HEK293 (cell line): Measurements from ENCODE around the gene OGFOD3.

Source experiments
- GLIS2 ChIP-seq: fragments of 450-650 bp; formaldehyde crosslinking; IDR thresholded peaks from 2 replicates; pipeline ENCODE4 v1.5.1; 2016; ENCODE audit warnings: missing biosample characterization, missing genetic modification characterization
- KLF7 ChIP-seq: fragments of 450-650 bp; formaldehyde crosslinking; IDR thresholded peaks from 2 replicates; pipeline ENCODE4 v1.5.1; 2016; ENCODE audit warnings: missing biosample characterization, missing genetic modification characterization, borderline replicate concordance
- SALL2 ChIP-seq: fragments of 450-650 bp; formaldehyde crosslinking; IDR thresholded peaks from 2 replicates; pipeline ENCODE4 v1.5.0; 2017; ENCODE audit warnings: missing biosample characterization, mild to moderate bottlenecking, missing genetic modification characterization, borderline replicate concordance
- SCRT1 ChIP-seq: fragments of 450-650 bp; formaldehyde crosslinking; IDR thresholded peaks from 2 replicates; pipeline ENCODE4 v1.5.1; 2016; ENCODE audit warnings: missing biosample characterization, missing genetic modification characterization, borderline replicate concordance
- SCRT2 ChIP-seq: fragments of 450-650 bp; formaldehyde crosslinking; IDR thresholded peaks from 2 replicates; pipeline ENCODE4 v1.5.1; 2016; ENCODE audit warnings: missing biosample characterization, missing genetic modification characterization
- SETDB1 ChIP-seq: IDR thresholded peaks from one replicate; pipeline ENCODE4 v1.6.1; 2017; ENCODE audit warnings: mild to moderate bottlenecking, low read length, moderate library complexity, mixed read lengths; ENCODE audit not compliant: insufficient read length
- SP2 ChIP-seq: fragments of 450-650 bp; formaldehyde crosslinking; IDR thresholded peaks from 2 replicates; pipeline ENCODE4 v1.5.1; 2016; ENCODE audit warnings: missing biosample characterization, missing genetic modification characterization
- SP3 ChIP-seq: fragments of 450-650 bp; formaldehyde crosslinking; IDR thresholded peaks from 2 replicates; pipeline ENCODE4 v1.5.1; 2016; ENCODE audit warnings: missing biosample characterization, missing genetic modification characterization
- SP7 ChIP-seq: fragments of 450-650 bp; formaldehyde crosslinking; IDR thresholded peaks from 2 replicates; pipeline ENCODE4 v1.5.1; 2016; ENCODE audit warnings: missing biosample characterization, missing genetic modification characterization
- TCF7L2 ChIP-seq: IDR thresholded peaks from 2 replicates; pipeline ENCODE4 v1.6.1; 2011; ENCODE audit warnings: low read depth, mild to moderate bottlenecking, inconsistent platforms, low read length, moderate library complexity, borderline replicate concordance
- ZBTB48 ChIP-seq: fragments of 450-650 bp; formaldehyde crosslinking; IDR thresholded peaks from 2 replicates; pipeline ENCODE4 v1.5.1; 2016; ENCODE audit warnings: missing biosample characterization, missing genetic modification characterization
- ZBTB7A ChIP-seq: fragments of 450-650 bp; formaldehyde crosslinking; IDR thresholded peaks from 2 replicates; pipeline ENCODE4 v1.5.1; 2016; ENCODE audit warnings: low read depth, missing biosample characterization, missing genetic modification characterization
- ZBTB8A ChIP-seq: fragments of 450-650 bp; formaldehyde crosslinking; IDR thresholded peaks from 2 replicates; pipeline ENCODE4 v1.5.1; 2016; ENCODE audit warnings: missing biosample characterization, missing genetic modification characterization
- ZEB2 ChIP-seq: fragments of 450-650 bp; formaldehyde crosslinking; IDR thresholded peaks from 2 replicates; pipeline ENCODE4 v1.5.1; 2016; ENCODE audit warnings: missing biosample characterization, missing genetic modification characterization
- ZNF175 ChIP-seq: fragments of 450-650 bp; formaldehyde crosslinking; IDR thresholded peaks from 2 replicates; pipeline ENCODE4 v1.5.1; 2016; ENCODE audit warnings: missing biosample characterization, missing genetic modification characterization
- ZNF2 ChIP-seq: fragments of 450-650 bp; formaldehyde crosslinking; IDR thresholded peaks from 2 replicates; pipeline ENCODE4 v1.5.1; 2016; ENCODE audit warnings: missing biosample characterization, missing genetic modification characterization
- ZNF366 ChIP-seq: fragments of 450-650 bp; formaldehyde crosslinking; conservative IDR thresholded peaks from 2 replicates; pipeline ENCODE4 v1.5.1; 2016; ENCODE audit warnings: missing biosample characterization, missing genetic modification characterization
- ZNF37A ChIP-seq: fragments of 450-650 bp; IDR thresholded peaks from 2 replicates; pipeline ENCODE4 v1.5.1; 2018; ENCODE audit warnings: missing biosample characterization, missing genetic modification characterization
- ZNF391 ChIP-seq: fragments of 450-650 bp; formaldehyde crosslinking; IDR thresholded peaks from 2 replicates; pipeline ENCODE4 v1.5.1; 2016; ENCODE audit warnings: low read depth, missing biosample characterization, missing genetic modification characterization, borderline replicate concordance
- ZNF398 ChIP-seq: fragments of 450-650 bp; formaldehyde crosslinking; IDR thresholded peaks from 2 replicates; pipeline ENCODE4 v1.5.1; 2017; ENCODE audit warnings: missing biosample characterization, missing genetic modification characterization
- ZNF423 ChIP-seq: fragments of 450-650 bp; formaldehyde crosslinking; IDR thresholded peaks from 2 replicates; pipeline ENCODE4 v1.5.1; 2016; ENCODE audit warnings: missing biosample characterization, missing genetic modification characterization
- ZNF600 ChIP-seq: fragments of 450-650 bp; formaldehyde crosslinking; IDR thresholded peaks from 2 replicates; pipeline ENCODE4 v1.5.1; 2016; ENCODE audit warnings: missing biosample characterization, missing genetic modification characterization
- ZNF626 ChIP-seq: fragments of 450-650 bp; sonication (Bioruptor Pico); formaldehyde crosslinking; IDR thresholded peaks from 2 replicates; pipeline ENCODE4 v1.5.1; 2018; ENCODE audit warnings: missing biosample characterization, missing genetic modification characterization, inconsistent platforms
- ZNF629 ChIP-seq: fragments of 450-650 bp; formaldehyde crosslinking; IDR thresholded peaks from 2 replicates; pipeline ENCODE4 v1.5.1; 2017; ENCODE audit warnings: missing biosample characterization, missing genetic modification characterization
- ZNF645 ChIP-seq: fragments of 450-650 bp; formaldehyde crosslinking; IDR thresholded peaks from 2 replicates; pipeline ENCODE4; 2016; ENCODE audit warnings: missing biosample characterization, missing genetic modification characterization
- ZNF76 ChIP-seq: fragments of 450-650 bp; formaldehyde crosslinking; IDR thresholded peaks from 2 replicates; pipeline ENCODE4; 2016; ENCODE audit warnings: low read depth, missing biosample characterization, missing genetic modification characterization, borderline replicate concordance
- ZNF776 ChIP-seq: fragments of 450-650 bp; formaldehyde crosslinking; IDR thresholded peaks from 2 replicates; pipeline ENCODE4 v1.5.0; 2017; ENCODE audit warnings: missing biosample characterization, missing genetic modification characterization, borderline replicate concordance
- ZNF791 ChIP-seq: fragments of 450-650 bp; formaldehyde crosslinking; IDR thresholded peaks from 2 replicates; pipeline ENCODE4 v1.5.1; 2016; ENCODE audit warnings: missing biosample characterization, missing genetic modification characterization
- ZNF843 ChIP-seq: fragments of 450-650 bp; formaldehyde crosslinking; IDR thresholded peaks from 2 replicates; pipeline ENCODE4 v1.5.1; 2016; ENCODE audit warnings: missing biosample characterization, missing genetic modification characterization
- TF ChIP-seq, protein P1 (sequence below): fragments of 450-650 bp; formaldehyde crosslinking; IDR thresholded peaks from 2 replicates; pipeline ENCODE4 v1.5.1; 2016; ENCODE audit warnings: missing biosample characterization, missing genetic modification characterization
- TF ChIP-seq, protein P2 (sequence below): fragments of 450-650 bp; formaldehyde crosslinking; IDR thresholded peaks from 2 replicates; pipeline ENCODE4 v1.5.1; 2016; ENCODE audit warnings: missing biosample characterization, missing genetic modification characterization
- TF ChIP-seq, protein P3 (sequence below): fragments of 450-650 bp; formaldehyde crosslinking; IDR thresholded peaks from 2 replicates; pipeline ENCODE4 v1.5.1; 2016; ENCODE audit warnings: missing biosample characterization, missing genetic modification characterization

Gene OGFOD3

GRCh38 chr17:82358465-82359350, 59.7 kb downstream of the OGFOD3 start, which contains the start of gene TEX19 (continued):
- TF ChIP-seq ZBTB48 (tag by site-specific recombination) = peak; percentile 70
- peak; percentile 26; the same call in 1 of the 2 replicates for TF ChIP-seq ZEB2 (tag by site-specific recombination)
- TF ChIP-seq ZNF2 (tag by site-specific recombination) = 0 out of 2 replicates have a peak, but pooled peaks have one; percentile 16
- TF ChIP-seq TCF7L2 = no peak
- TF ChIP-seq SETDB1 = peak; percentile 84
- no peak for TF ChIP-seq ZNF791 (tag by site-specific recombination)
- no peak for TF ChIP-seq KLF7 (tag by site-specific recombination)
- TF ChIP-seq SCRT2 (tag by site-specific recombination) = peak; percentile 18; the same call in 1 of the 2 replicates
- TF ChIP-seq ZNF175 (tag by site-specific recombination) = no peak
- peak; percentile 27 for TF ChIP-seq ZNF629 (tag by site-specific recombination)
- no peak for TF ChIP-seq ZNF645 (tag by site-specific recombination)
- TF ChIP-seq SP3 (tag by site-specific recombination) = peak; percentile 49; the same call in 1 of the 2 replicates
- TF ChIP-seq ZBTB8A = peak; percentile 94
- TF ChIP-seq, protein P1, sequence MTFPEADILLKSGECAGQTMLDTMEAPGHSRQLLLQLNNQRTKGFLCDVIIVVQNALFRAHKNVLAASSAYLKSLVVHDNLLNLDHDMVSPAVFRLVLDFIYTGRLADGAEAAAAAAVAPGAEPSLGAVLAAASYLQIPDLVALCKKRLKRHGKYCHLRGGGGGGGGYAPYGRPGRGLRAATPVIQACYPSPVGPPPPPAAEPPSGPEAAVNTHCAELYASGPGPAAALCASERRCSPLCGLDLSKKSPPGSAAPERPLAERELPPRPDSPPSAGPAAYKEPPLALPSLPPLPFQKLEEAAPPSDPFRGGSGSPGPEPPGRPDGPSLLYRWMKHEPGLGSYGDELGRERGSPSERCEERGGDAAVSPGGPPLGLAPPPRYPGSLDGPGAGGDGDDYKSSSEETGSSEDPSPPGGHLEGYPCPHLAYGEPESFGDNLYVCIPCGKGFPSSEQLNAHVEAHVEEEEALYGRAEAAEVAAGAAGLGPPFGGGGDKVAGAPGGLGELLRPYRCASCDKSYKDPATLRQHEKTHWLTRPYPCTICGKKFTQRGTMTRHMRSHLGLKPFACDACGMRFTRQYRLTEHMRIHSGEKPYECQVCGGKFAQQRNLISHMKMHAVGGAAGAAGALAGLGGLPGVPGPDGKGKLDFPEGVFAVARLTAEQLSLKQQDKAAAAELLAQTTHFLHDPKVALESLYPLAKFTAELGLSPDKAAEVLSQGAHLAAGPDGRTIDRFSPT (tag by site-specific recombination) = peak; percentile 99
- TF ChIP-seq GLIS2 (tag by site-specific recombination) = 0 out of 2 replicates have a peak, but pooled peaks have one; percentile 40
- peak; percentile 96 for TF ChIP-seq ZNF76
- no peak for TF ChIP-seq ZNF398 (tag by site-specific recombination)
- no peak for TF ChIP-seq ZNF843 (tag by site-specific recombination)
- no peak for TF ChIP-seq ZNF37A
- peak; percentile 66; the same call in 1 of the 2 replicates for TF ChIP-seq ZNF600 (tag by site-specific recombination)
- no peak for TF ChIP-seq SP2
- no peak for TF ChIP-seq ZNF776 (tag by site-specific recombination)
- TF ChIP-seq ZNF366 = peak; percentile 58
- no peak for TF ChIP-seq ZNF391
- TF ChIP-seq SP7 (tag by site-specific recombination) = peak; percentile 42; the same call in 1 of the 2 replicates
- no peak for TF ChIP-seq SALL2
- TF ChIP-seq ZBTB7A (tag by site-specific recombination) = no peak
- TF ChIP-seq ZNF423 = peak; percentile 30; the same call in 1 of the 2 replicates
- TF ChIP-seq ZNF626 (tag by site-specific recombination) = no peak
- TF ChIP-seq, protein P2, sequence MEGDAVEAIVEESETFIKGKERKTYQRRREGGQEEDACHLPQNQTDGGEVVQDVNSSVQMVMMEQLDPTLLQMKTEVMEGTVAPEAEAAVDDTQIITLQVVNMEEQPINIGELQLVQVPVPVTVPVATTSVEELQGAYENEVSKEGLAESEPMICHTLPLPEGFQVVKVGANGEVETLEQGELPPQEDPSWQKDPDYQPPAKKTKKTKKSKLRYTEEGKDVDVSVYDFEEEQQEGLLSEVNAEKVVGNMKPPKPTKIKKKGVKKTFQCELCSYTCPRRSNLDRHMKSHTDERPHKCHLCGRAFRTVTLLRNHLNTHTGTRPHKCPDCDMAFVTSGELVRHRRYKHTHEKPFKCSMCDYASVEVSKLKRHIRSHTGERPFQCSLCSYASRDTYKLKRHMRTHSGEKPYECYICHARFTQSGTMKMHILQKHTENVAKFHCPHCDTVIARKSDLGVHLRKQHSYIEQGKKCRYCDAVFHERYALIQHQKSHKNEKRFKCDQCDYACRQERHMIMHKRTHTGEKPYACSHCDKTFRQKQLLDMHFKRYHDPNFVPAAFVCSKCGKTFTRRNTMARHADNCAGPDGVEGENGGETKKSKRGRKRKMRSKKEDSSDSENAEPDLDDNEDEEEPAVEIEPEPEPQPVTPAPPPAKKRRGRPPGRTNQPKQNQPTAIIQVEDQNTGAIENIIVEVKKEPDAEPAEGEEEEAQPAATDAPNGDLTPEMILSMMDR (tag by site-specific recombination) = peak; percentile 60
- TF ChIP-seq, protein P3, sequence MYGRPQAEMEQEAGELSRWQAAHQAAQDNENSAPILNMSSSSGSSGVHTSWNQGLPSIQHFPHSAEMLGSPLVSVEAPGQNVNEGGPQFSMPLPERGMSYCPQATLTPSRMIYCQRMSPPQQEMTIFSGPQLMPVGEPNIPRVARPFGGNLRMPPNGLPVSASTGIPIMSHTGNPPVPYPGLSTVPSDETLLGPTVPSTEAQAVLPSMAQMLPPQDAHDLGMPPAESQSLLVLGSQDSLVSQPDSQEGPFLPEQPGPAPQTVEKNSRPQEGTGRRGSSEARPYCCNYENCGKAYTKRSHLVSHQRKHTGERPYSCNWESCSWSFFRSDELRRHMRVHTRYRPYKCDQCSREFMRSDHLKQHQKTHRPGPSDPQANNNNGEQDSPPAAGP (tag by site-specific recombination) = 0 out of 2 replicates have a peak, but pooled peaks have one; percentile 35
- peak; percentile 55; the same call in 1 of the 2 replicates for TF ChIP-seq SCRT1 (tag by site-specific recombination)
